ENCODE data around the gene ATP5IF1. TPM values are rescaled to one million over a fixed set of nuclear protein-coding genes. Genes with fewer than 3 reads are reported as not detected.
A peak's percentile ranks its signal among the peaks of the same experiment; 100 is the strongest.

The ATP5IF1 gene
- total RNA-seq, 1 experiment from 2014 or later: 225 TPM

DNA sequence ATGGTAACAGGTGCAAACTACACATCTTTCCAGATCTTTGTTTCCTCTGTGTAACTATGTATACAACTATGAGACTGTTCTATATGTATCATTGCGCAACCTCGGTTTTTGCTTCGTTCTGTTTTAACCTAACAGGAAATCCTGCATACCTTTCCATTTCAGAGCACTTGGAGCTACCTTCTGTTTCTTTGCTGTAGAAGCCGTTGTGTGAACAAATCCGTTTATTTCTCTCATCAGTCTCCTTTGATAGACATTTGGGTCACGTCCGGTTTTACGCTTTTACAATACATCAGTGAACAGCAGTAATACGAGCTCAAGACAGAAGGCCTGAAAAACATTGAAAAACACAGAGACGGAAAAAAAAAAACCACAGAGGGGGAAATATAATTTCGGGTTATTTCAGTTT is 10.5 kb downstream of the ATP5IF1 start:
- no peaks in the 10 kb centered on the region for H3K9me3 ChIP-seq (replicated peaks)
- DNase-seq (ENCODE audit: low read depth in 1 of 2, low spot score in 2 of 2): no peak
- no peak overlapping the region for H3K4me3 ChIP-seq
- H3K27me3 ChIP-seq (replicated peaks): no peaks in the 10 kb centered on the region
- no peaks in the 10 kb centered on the region for H3K36me3 ChIP-seq
- peaks cover 25% of the 10 kb centered on the region for H3K4me1 ChIP-seq (replicated peaks)
- no peak overlapping the region for H3K27ac ChIP-seq

DNA sequence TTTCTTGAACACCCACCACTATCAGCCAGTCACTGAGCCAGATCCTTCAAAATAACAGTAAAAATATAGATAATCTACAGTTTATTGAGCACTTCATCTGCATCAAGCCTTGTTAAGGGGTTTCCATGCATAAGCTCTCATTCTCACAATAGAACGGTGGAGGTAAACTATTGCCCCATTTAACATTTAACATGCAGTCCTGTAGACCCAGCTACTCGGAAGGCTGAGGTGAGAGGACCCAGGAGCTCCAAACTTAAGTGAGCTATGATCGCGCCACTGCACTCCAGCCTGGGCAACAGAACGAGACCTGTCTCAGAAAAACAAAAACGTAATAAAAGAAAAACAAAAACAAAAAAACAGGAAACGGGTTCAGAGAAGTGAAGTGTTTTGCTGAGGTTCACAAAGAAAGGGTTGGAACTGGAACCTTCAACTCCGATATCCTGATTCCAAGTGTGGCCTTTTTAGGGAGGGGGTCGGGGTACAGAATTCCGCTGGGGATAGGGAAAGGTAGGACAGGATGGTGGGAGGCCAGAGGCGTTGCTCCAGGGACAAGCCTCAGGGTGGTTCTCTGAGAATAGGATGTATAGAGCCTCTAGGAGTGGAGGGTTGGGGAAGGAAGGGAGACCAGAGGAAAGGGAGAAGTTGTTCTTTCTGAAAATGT is 11.8 kb downstream of the ATP5IF1 start:
- Histone ChIP-seq H3K27ac (no peak overlapping the region), H3K36me3 (no peaks in the 10 kb centered on the region), H3K4me1 (replicated peaks) (peaks cover 25% of the 10 kb centered on the region), H3K27me3 (replicated peaks) (no peaks in the 10 kb centered on the region), H3K9me3 (replicated peaks) (no peaks in the 10 kb centered on the region), H3K4me3 (peak overlapping the region; percentile 12; the same call in 1 of the 2 replicates)
- no peak for DNase-seq (ENCODE audit: low read depth in 1 of 2, low spot score in 2 of 2)

DNA sequence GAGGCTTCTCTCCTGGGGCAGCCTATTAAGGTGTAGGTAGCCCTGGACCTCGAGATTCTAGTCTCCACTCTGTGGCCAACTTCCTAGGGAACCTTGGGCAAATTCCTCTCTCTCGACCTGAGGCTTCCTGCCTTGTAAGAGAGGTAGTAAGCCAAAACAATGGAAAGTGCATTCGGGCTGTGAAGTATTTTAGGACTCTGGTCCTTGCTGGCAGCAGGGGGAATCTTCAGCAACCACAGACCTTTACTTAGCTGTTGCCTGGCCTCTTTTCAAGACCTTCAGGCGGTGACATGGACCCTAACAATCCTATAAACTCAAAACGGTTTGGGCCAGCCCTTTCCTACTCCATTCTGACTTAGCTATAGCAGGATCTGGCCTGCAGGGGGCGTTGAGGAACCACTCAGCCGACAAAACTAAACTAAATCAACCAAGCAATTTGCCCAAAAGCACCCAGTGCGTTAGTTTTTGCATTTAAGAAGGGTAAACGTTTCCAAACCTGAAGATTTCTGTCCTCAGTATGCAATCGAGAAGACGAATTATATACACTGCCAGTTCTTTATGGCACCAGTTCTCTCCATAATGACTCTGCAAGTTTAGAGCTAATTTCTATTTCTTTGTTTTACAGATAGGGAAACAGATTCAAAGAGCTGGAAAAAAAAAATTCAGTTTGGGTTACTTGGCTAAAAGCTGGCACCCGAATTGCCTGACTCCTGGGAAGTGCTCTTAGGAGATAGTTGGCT is 12.5 kb downstream of the ATP5IF1 start:
- Histone ChIP-seq H3K9me3 (replicated peaks) (no peaks in the 10 kb centered on the region), H3K4me3 (no peak overlapping the region), H3K4me1 (replicated peaks) (peaks cover 25% of the 10 kb centered on the region), H3K27me3 (replicated peaks) (no peaks in the 10 kb centered on the region), H3K27ac (no peak overlapping the region), H3K36me3 (no peaks in the 10 kb centered on the region)
- peak; percentile 69 to 76 for DNase-seq (ENCODE audit: low read depth in 1 of 2, low spot score in 2 of 2)

DNA sequence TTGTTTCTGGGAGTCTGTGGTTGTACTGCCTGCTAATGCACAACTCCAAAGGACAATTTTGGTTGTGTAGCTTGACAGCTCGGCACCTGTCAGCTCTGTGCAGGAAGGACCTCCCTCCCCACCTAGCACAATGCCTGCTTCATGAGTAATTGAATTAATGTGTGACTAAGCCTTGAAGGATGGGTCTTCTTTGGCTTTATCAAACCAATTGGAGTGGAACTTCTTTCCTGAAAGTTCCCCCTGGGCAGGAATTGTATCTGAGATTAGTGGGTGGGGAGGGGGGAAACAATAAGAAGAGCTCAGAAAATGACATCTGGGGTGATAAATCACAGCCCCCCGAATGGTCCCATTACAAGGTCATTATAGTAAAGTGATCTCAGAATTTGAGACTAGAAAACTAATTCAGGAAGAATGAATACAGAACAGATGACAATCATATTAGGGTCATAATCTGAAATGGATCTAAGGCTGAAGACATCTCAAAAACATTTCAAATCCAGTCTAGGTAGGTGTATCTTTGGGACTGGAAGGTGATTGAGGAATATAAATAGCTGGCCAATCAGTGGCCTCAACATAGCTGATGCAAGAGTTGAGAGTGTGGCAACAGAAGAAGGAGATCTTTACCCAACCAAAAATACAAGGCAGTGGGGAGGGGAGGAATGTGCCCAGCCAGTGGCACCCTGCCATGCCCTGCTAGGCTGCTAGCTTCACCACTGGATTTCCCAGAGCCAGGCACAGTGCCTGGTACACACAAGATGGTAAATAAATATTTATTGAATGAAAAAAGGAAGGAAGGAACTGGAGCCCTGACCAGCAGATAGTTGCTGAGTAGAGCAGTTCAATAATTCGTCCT is 13.3 kb downstream of the ATP5IF1 start:
- no peaks in the 10 kb centered on the region for H3K36me3 ChIP-seq
- H3K4me1 ChIP-seq (replicated peaks): peaks cover 25% of the 10 kb centered on the region
- no peak overlapping the region for H3K27ac ChIP-seq
- DNase-seq (ENCODE audit: low read depth in 1 of 2, low spot score in 2 of 2): no peak
- H3K9me3 ChIP-seq (replicated peaks): no peaks in the 10 kb centered on the region
- H3K27me3 ChIP-seq (replicated peaks): no peaks in the 10 kb centered on the region
- no peak overlapping the region for H3K4me3 ChIP-seq

DNA sequence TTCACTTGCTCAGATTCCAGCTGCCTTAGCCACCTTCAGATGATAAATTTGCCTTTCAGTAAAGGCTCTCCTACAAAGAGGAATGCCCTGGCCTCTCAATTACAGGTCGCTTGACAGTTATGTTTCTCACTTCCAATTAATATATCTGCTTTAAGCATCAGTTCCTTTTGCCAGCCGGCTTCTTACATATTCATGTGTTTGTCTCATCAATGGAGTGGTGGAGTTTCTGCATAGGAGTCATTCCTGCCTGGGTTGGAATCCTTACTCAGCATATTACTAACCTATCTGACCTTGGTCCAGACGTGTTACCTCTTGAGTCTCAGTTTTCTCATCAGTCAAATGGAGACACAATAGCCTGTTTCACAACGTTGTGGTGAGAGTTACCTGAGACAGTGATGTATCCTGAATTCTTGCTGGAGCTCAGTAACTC is 14.0 kb downstream of the ATP5IF1 start:
- Histone ChIP-seq H3K36me3 (no peaks in the 10 kb centered on the region), H3K4me3 (no peak overlapping the region), H3K4me1 (replicated peaks) (peaks cover 25% of the 10 kb centered on the region), H3K27ac (no peak overlapping the region), H3K9me3 (replicated peaks) (no peaks in the 10 kb centered on the region), H3K27me3 (replicated peaks) (no peaks in the 10 kb centered on the region)
- DNase-seq (ENCODE audit: low read depth in 1 of 2, low spot score in 2 of 2): no peak

DNA sequence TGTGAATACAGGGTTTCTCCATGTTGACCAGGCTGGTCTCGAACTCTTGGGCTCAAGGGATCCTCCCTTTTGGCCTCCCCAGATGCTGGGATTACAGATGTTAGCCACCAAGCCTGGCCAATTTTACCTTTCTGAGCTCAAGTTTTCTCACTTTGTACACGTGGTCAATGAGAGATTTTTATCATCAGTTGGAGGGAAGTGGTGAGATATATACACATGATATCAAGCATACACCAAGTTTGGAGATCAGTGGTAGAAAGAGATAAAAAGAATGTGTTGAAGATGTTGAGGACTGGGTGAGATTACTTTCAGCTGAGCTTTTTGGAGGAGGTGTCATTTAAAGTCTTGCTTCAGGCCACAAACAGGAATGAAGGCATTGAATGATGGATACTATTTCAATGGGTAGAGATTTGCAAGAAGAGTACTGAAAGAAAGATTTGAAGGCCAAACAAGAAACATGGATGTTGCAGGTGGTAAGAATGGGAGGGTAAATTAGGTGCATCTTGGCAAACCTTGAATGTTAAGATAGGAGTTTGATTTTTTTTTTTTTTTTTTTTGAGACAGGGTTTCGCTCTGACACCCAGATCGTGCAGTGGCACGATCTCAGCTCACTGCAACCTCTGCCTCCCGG is 20.4 kb downstream of the ATP5IF1 start:
- Histone ChIP-seq H3K9me3 (replicated peaks) (no peaks in the 10 kb centered on the region), H3K4me1 (replicated peaks) (peaks cover 16% of the 10 kb centered on the region), H3K27me3 (replicated peaks) (no peaks in the 10 kb centered on the region), H3K4me3 (no peak overlapping the region), H3K27ac (no peak overlapping the region), H3K36me3 (peaks cover 11% of the 10 kb centered on the region)
- DNase-seq (ENCODE audit: low read depth in 1 of 2, low spot score in 2 of 2): no peak

DNA sequence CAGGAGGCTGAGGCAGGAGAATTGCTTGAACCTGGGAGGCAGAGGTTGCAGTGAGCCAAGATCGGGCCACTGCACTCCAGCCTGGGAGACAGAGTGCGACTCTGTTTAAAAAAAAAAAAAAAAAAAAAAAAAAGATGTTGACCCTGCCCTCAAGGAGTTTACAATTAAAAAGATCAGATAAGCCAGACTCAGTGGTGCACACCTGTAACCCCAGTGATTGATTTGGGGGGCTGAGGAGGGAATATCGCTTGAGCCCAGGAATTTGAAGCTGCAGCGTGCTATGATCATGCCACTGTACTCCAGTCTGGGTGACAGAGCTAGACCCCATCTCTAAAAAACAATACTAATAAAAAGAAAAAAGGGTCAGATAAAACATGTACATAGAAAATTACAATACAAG is 21.8 kb downstream of the ATP5IF1 start:
- no peaks in the 10 kb centered on the region for H3K9me3 ChIP-seq (replicated peaks)
- no peak overlapping the region for H3K27ac ChIP-seq
- H3K4me3 ChIP-seq: no peak overlapping the region
- no peak for DNase-seq (ENCODE audit: low read depth in 1 of 2, low spot score in 2 of 2)
- H3K4me1 ChIP-seq (replicated peaks): peaks cover 17% of the 10 kb centered on the region
- peaks cover 11% of the 10 kb centered on the region for H3K36me3 ChIP-seq
- H3K27me3 ChIP-seq (replicated peaks): no peaks in the 10 kb centered on the region

DNA sequence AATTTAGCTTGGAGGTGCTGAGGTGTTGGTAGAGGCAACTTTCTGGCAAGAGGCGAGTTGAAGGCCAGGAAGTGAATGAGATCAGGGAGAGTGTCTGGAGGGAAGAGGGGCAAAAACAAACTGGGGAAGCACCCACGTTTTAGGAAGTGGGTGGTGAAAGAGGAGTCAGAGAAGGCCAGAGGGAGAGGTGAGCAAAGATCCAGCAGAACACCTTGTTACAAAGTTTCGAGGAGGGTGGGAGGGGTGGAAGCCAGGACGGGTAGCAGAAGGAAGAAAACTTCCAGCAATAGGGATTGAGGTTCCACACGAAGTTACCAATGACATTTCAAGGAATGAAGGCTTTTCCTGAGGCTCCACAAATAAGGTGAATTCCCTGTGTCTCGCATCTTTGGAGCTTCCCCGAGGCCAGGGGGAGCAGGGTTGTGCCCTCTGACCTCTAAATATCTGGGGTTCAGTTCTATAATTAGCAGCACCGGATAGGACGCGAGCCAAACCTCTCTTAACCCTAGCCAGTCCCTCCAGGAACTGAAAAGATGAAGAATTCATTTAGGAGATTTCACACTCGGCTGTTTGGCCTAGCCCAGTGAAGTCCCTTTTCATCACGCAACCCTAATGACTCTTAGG is 22.8 kb downstream of the ATP5IF1 start:
- no peak for DNase-seq (ENCODE audit: low read depth in 1 of 2, low spot score in 2 of 2)
- peaks cover 11% of the 10 kb centered on the region for H3K36me3 ChIP-seq
- H3K4me1 ChIP-seq (replicated peaks): peaks cover 17% of the 10 kb centered on the region
- peak overlapping the region; percentile 82 for H3K27ac ChIP-seq
- H3K27me3 ChIP-seq (replicated peaks): no peaks in the 10 kb centered on the region
- no peaks in the 10 kb centered on the region for H3K9me3 ChIP-seq (replicated peaks)
- H3K4me3 ChIP-seq: no peak overlapping the region; the same call in 1 of the 2 replicates

DNA sequence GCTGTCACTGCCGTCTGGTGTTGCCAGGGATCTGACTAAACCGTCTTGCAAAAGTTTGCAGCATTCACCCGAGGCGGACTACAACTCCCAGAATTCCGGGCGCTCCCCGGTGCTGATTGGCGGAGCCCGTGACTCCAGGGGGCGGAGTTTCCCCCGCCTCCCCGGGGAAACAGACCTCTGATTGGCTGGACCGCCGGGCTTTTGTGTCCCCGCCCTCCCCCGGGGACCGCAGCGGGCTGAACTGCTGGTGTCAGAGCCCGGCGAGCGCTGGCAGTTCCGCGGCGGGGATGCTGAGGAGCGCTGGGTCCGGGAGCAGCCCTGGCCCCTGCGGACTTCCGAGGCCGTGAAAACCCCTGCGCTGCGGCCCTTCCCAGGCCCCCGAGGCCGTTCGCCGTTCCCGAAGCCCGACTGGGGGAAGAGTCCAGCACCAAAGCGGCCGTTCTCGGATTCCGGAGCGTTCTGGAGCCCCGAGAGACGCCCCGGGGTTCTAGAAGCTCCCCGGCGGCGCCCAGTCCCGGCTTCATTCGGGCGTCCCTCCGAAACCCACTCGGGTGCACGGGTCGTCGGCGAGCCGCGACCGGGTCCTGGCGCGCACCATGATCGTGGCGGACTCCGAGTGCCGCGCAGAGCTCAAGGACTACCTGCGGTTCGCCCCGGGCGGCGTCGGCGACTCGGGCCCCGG is 23.5 kb downstream of the ATP5IF1 start, which contains the start of gene SESN2:
SESN2 (plus strand) TSS at position 267 of the 682 bp plus-strand sequence; CDS start at position 597, 330 bp downstream.
- Histone ChIP-seq H3K4me1 (replicated peaks) (peaks cover 17% of the 10 kb centered on the region), H3K36me3 (peaks cover 11% of the 10 kb centered on the region), H3K4me3 (peak within 1 kb of the TSS; percentile 78), H3K27me3 (replicated peaks) (no peaks in the 10 kb centered on the region), H3K27ac (peak within 1 kb of the TSS; percentile 82), H3K9me3 (replicated peaks) (no peaks in the 10 kb centered on the region)
- DNase-seq (ENCODE audit: low read depth in 1 of 2, low spot score in 2 of 2): peak; percentile 99

DNA sequence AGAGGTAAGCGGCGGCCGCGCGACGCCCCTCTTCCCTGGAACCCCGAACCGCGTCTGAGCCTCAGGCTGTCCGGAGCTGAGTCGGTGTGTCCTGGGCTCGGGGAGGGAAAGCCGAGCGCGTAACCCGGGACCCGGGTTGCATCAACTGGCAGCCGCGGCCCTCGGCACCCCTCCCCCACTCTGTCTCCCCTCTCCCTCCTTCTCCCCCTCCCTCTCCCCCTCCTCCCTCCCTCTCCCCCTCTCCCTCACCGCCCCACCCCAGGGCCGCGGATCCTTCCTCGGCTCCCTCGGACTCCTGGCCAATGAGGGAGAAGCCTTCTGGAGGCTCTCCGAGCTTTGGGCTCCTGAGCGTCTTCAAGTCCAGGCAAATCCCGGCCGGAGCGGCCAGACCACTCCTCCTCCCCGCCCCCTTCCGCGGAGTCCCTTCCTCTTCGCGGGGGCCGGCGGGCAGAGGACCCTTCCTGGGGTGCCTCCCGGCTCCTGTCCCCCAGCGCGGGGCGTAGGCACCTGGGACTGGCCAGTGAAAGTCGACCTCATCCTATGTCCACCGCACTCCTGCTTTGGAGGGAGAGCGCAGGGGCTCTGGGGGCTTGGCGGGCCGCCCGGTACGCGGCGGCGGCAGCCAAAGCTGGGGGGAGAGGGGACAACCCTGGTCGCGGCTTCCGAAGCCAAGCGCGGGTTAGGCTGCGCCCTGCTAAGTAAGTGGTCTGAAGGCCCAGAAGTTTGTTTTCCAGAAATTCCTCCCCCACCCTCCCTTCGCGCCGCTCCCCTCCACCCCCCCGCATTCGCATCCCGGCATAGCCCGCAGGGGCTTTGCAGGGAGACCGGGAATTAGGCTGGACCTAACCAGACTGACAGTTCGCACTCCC is 24.2 kb downstream of the ATP5IF1 start:
- peak; percentile 64 to 85 for DNase-seq (ENCODE audit: low read depth in 1 of 2, low spot score in 2 of 2)
- H3K27me3 ChIP-seq (replicated peaks): no peaks in the 10 kb centered on the region
- H3K9me3 ChIP-seq (replicated peaks): no peaks in the 10 kb centered on the region
- peaks cover 11% of the 10 kb centered on the region for H3K36me3 ChIP-seq
- peak overlapping the region; percentile 42 for H3K27ac ChIP-seq
- peaks cover 17% of the 10 kb centered on the region for H3K4me1 ChIP-seq (replicated peaks)
- H3K4me3 ChIP-seq: peak overlapping the region; percentile 78

DNA sequence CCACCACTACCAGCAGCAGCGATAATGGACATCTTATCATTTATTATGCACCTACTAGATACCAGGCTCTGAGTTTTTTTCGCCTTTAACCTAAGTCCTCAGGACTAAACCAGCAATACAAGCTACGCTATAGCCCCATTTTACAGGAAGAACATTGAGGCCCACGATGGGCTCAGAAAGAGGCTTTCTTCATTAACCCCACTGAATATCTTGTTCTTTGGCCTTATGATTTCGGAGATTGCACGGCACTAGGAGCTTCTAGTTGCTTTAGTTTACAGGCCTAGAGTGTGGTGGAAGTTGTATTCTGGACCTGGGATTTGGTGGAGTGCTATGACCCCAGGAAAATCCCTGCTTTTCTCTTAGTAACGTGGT is 24.9 kb downstream of the ATP5IF1 start:
- peaks cover 17% of the 10 kb centered on the region for H3K4me1 ChIP-seq (replicated peaks)
- peaks cover 11% of the 10 kb centered on the region for H3K36me3 ChIP-seq
- H3K27ac ChIP-seq: no peak overlapping the region
- peak overlapping the region; percentile 78 for H3K4me3 ChIP-seq
- no peaks in the 10 kb centered on the region for H3K9me3 ChIP-seq (replicated peaks)
- H3K27me3 ChIP-seq (replicated peaks): no peaks in the 10 kb centered on the region
- no peak for DNase-seq (ENCODE audit: low read depth in 1 of 2, low spot score in 2 of 2)

DNA sequence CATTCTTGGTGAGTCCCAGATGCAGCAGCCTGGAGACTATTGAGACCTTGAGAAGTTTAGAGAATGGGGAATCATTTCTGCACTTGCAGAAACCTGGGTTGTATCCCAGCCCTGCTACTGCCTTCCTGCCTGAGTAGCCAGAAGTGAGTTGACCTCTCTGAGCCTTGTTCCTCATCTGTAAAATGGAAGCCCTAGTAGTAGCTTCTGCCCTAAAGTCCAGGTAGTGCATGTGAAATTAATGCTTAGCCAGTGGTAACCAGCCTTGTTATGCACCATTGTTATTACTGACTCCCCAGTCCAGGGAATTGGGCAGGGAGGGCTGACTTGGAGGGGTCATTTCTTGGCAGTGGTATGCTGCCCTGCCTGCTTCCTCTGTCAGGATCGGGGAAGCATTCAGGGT is 29.0 kb downstream of the ATP5IF1 start:
- DNase-seq (ENCODE audit: low read depth in 1 of 2, low spot score in 2 of 2): no peak
- Histone ChIP-seq H3K9me3 (replicated peaks) (no peaks in the 10 kb centered on the region), H3K27me3 (replicated peaks) (no peaks in the 10 kb centered on the region), H3K4me1 (replicated peaks) (peaks cover 8% of the 10 kb centered on the region), H3K27ac (no peak overlapping the region), H3K36me3 (peaks cover 16% of the 10 kb centered on the region), H3K4me3 (no peak overlapping the region)
